T-helper 1 cell treated with Interleukin-12 subunit alpha and Interleukin-12 subunit beta and Interleukin-4 antibody, amounts not matched to agents 30 ng/mL and 1 ng/mL, for 36 hours (primary cell): ENCODE results near the gene WNT6. TPM values are rescaled to one million over a fixed set of nuclear protein-coding genes. Genes with fewer than 3 reads are reported as not detected.

Experiments used
- intact Hi-C: fragments of 100-400 bp; cut with micrococcal nuclease; formaldehyde crosslinking; loops from one replicate; pipeline ENCODE4 v1.15.1; 2024
- total RNA-seq: library from RNA; stranded (reverse); gene quantifications from 2 replicates; pipeline ENCODE4 v1.2.3, GENCODE V29; 2022

The WNT6 gene
- not detected in 2 replicates for total RNA-seq

DNA sequence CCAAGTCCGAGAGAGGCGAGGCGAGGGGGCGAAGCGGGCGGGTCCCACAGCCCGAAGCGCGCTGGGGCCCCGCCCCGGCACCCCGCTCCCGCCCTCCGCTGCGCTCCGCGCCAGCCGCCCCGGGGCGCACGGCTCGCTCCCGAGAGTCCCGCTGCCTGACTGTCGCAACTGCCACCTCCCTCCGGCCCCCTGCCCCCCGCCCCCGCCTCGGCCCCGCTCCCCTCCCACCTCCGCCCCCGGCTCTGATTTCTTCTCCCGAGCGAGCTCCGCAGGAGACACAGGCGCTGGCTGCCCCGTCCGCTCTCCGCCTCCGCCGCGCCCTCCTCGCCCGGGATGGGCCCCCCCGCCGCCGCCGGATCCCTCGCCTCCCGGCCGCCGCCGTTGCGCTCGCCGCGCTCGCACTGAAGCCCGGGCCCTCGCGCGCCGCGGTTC is at the start of gene WNT6:
TSS of gene WNT6 (plus strand) at position 250 of the 432 bp plus-strand sequence. CDS start 233 bp downstream, outside the sequence.
- intact Hi-C loops = loop anchor here (10.0 kb wide), 1 partner anchor 255 kb away; no protein-coding TSS in a partner anchor

DNA sequence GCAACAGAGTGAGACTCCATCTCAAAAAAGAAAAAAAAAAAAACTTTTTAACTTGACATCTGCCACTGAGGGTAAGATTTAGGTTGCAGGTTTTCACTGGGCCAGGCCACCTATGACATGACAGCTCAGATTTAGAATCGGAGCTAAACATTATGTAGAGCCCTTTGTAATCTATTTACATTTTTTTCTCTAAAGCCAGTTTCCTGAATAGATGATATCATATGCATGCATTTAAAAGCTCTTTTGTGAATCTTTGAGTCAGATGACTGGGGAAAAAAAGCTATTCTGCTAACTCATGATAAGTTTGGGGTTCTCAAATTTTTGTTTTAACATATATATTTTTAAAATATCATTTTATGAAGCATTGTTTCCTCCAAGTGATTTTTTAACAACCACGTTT is 49.3 kb upstream of the WNT6 start:
- intact Hi-C loops = no loop called here

DNA sequence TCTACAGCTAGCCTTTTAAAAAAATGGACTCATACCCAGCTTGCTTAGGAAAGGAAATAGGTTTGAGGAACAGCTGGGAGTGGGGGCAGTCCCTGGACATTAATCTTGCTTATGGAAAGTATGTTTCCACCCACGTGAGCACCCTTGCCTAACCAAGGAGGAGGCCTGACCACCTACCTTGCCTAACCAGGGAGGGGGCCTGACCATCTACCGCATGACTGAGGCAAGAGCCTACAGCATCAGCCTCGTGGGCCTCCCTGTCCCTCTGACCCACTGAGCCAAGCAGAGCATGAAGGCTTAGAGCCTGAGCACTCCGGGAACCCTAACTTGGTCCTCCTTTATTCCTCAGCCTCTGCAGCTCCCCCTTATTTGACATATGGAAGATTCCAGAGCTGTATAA is 48.2 kb upstream of the WNT6 start:
- intact Hi-C loops = no loop called here

DNA sequence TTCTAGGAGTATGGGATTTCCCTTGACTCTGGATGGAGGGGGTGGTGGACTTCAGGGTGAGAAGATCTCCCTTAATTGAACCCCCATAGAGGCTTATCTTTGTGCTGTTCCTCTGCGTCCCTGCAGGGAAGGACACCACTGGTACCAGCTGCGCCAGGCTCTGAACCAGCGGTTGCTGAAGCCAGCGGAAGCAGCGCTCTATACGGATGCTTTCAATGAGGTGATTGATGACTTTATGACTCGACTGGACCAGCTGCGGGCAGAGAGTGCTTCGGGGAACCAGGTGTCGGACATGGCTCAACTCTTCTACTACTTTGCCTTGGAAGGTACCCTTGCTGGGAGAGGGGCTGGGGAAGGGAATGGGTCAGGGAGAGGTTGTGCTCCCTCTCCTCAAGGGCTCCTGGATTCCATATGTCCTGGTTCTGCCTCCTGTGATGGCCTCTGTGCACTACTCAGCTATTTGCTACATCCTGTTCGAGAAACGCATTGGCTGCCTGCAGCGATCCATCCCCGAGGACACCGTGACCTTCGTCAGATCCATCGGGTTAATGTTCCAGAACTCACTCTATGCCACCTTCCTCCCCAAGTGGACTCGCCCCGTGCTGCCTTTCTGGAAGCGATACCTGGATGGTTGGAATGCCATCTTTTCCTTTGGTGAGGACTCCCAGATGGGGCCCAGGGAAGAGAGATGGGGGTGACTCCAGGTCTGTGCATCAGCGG is 47.3 kb upstream of the WNT6 start:
- intact Hi-C loops = no loop called here

DNA sequence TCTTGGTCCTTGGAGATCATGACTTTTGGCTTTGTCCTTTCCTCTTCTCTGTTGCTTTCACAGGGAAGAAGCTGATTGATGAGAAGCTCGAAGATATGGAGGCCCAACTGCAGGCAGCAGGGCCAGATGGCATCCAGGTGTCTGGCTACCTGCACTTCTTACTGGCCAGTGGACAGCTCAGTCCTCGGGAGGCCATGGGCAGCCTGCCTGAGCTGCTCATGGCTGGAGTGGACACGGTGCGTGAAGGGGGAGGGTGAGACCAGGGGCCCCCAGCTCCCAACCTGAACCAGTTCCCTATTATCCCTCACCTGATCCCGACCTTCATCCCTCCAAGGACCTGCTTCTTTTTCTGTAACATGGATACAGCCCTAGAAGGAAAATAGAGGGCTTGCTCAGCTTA is 46.7 kb upstream of the WNT6 start:
- intact Hi-C loops = no loop called here

DNA sequence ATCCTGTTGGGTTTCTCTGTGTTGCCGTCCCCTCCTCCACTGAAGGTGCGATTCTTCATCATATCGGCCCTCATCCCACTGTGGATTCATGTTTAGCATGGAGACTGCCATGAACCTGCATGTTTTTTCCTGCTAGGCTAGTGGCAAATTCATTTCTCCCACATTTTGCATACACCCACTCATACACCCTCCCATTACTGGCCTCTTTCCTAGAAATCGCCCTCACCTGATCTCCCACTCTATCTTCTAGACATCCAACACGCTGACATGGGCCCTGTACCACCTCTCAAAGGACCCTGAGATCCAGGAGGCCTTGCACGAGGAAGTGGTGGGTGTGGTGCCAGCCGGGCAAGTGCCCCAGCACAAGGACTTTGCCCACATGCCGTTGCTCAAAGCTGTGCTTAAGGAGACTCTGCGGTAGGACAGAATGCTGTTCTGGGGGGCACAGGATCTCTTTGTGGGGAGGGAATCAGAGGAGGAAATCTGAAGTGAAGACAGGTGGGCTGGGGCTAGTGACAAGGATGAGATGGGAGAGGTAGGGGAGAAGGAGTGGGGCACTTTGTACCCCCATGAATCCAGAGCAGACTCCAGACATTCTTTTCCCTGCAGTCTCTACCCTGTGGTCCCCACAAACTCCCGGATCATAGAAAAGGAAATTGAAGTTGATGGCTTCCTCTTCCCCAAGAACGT is 45.7 kb upstream of the WNT6 start:
- intact Hi-C loops = no loop called here

DNA sequence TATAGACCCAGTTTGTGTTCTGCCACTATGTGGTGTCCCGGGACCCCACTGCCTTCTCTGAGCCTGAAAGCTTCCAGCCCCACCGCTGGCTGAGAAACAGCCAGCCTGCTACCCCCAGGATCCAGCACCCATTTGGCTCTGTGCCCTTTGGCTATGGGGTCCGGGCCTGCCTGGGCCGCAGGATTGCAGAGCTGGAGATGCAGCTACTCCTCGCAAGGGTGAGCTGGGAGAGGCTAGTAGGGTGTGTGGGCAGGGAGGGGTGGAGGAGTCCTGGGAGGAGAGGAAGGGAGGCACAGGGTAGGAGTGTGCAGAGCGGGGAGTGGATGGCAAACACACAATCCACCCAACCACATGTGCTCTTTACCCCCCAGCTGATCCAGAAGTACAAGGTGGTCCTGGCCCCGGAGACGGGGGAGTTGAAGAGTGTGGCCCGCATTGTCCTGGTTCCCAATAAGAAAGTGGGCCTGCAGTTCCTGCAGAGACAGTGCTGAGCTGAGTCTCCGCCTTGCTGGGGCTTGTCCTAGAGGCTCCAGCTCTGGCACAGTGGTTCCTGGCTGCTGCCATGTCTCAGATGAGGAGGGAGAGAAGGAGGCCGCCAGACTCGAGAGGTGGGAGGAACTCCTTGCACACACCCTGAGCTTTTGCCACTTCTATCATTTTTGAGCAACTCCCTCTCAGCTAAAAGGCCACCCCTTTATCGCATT is 44.9 kb upstream of the WNT6 start:
- intact Hi-C loops = no loop called here

DNA sequence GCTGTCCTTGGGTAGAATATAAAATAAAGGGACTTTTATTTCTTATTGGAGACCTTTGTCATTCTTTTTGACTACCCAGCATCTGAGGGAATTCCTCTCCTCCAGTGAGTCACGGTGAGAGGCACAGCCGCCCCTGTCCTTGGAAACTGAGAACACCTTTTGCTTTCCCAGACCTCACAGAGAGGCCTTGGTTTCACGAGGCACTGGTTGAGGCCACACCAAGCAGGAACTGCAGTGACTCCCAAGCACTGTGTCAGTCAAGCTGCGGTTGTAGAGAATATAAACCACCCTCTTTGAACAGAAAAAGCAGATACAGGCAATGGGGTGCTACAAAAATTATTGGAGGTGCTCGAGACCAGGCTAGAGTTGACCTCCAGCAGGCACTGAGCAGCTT is 44.4 kb upstream of the WNT6 start:
- intact Hi-C loops = no loop called here

DNA sequence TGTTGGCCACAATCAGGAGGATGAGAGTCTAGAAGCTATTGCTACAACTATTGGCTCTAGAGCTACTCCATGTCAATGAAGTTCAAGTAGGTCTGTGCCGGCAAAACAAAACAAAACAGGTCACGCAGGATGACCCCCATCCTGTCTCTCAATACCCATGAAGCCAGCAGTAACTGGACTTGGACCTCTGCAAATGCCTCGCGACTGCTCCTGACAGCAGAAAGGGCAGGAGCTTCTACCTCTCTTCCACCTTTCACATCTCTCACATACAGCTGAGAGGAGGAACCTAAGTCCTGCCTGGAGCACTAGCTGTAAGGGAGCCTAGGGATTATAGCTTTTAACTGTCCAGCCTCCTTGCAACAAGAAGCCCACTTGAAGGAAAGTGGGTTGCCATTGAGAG is 44.0 kb upstream of the WNT6 start:
- intact Hi-C loops = no loop called here

DNA sequence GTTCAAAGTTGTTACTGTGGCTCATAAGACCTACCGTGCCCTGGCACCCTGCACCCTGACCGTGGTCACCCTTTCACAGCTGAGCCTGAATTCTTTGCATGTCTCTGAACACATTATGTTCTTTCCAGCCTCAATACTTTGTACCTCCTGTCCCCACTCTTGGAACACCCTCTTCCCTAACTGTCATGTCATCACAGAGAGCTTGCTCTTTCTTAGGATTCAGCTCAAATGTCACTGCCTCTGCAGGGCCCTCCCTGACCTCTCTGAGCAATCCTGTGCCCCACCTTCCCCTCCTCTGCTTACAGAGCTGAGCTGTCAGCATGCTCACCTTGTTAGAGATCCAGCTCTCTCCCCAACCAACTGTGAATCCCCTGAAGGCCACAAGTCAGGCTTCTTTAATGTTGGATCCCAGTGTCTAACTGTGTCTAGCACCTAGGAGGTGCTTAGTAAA is 43.0 kb upstream of the WNT6 start:
- intact Hi-C loops = no loop called here

DNA sequence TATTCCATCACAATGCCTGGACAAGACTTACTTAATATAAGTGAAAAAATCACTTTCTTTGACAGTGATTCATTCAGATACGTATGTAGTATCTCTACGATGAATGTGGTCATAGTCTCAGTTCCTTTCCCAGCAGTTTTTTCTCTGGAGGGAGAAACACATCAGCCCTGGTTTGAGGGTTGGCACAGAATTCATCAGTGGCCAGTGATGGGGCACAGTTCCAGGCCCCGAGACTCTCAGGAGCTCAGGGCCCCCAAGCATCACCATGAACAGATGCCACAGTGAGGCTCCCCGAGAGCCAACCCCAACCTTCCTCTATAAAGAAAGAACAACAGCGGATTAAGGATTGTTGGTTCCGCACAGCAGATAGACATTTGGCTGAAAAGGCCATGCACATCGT is 40.5 kb upstream of the WNT6 start:
- intact Hi-C loops = no loop called here

DNA sequence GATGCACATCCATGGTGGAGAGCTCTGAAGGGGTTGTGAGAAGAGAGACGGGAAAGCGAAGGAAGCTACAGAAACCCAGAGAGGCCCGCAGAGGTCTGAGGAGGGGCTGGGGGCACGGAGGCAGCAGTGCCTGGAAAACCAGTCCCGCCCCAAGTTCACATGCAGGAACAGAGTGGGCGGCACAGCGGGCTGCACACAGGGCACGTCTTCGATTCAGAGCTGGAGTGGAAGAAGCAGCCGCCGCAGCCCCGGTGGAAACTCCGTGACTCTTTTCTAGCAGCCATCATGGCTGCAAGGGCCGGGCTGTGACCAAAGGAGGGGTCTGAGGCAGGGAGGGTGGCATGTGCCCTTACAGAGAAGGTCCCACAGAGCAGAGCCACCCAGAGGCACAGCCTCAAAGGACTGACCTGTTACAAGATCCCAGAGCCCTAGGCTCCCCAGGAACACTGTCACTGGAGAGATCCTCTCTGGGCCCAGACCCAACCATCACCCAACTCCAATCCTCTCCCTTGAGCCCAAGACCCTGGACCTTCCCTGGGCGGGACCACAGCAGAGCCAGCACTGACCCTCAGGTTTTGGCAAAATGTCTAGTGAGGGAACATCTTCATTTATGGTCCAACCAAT is 38.7 kb upstream of the WNT6 start:
- intact Hi-C loops = no loop called here

DNA sequence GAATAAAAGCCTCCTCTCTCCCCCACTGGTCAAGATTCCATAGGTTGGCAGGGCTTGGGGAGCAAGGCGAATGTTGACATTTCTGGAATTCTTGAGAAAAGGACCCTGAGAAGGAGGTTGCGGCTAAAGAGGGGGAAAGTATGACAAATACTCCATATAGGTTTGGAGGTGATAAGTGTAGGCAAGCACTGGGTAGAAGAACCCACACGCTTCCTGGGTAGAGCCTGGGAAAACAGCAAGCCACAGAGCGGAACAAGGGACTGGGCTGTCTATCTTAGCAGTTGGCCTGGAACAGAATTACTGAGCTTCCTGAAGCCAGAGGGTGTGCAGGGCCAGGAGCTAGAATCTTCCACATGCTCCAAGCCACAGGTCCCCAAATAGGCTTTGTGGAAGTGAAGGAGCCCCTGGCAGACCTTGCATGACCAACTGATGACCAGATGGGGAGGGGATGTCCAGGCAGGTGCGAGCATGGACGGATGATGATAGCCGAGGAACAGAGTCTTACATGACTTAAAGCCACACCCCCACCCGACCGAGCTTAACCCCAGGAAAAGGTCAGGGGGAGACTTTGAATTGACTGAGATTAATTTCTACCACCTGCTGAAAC is 37.9 kb upstream of the WNT6 start:
- intact Hi-C loops = no loop called here

DNA sequence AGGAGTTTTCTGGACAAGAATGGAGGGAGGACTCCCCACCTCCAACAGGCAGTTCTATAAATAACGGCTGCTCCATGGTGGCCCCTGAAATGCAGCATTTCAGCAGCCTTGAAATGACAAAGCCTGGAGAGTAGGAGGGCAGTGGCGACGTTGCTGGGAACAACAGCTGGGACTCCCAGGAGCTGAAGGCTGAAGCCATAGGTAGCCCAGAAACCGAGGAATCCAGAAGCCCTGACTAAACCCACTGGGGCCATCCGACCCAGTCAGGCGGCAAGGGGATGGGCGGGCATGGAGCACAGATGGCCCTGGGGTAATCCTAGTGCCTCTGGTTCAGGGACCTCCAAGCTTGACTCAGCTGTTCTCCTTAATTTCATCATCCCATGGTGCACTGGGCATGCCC is 37.0 kb upstream of the WNT6 start:
- intact Hi-C loops = no loop called here

DNA sequence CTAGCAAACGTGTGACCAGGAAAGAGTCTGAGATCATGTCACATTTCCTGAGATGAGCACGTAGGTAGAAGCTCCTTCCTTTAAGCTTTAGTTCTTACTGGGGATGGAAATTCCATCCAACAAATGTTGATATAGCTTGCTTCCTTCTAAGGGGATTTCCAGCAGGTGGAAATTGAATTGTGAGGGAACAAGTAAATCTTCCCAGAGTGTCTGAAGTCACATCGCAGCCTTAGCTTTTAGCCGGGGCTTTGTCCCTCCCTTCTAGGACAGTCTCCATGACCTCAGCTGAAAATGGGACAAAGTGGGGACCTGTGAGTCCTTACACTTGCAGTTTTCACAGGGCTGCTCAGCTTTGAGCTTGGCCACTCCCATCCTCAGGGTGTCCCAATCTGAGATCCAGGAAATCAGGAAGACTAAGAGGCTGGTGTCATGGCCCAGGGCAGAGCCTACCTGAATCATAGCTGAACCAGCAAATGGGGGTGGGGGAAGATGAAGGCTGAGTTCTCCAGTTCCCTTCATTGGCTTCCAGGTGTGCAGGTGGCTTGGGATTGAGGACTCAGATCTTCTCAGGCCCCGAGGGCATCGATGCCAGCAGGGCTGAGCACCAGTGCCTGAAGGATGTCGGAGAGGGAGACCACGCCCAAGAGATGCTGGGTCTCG is 36.3 kb upstream of the WNT6 start:
- intact Hi-C loops = no loop called here

DNA sequence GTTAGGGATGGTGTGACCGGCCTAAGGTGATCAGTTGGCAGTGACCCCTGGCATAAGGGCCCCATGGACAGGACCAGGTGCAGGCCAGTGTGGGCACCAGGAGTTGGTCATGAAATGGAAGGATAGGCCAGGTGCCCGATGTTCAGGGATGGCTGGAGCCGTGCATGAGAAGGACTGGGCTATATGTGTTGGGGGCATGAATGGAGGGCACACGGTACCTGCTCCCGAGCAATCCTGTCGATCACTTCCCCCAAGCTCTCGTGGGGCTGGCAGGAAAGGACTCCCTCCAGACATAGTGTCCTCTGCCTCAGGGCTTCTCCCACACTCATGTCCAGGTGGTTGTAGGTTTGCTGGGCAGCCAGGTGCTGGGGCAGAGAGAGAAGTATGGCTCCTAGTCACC is 35.6 kb upstream of the WNT6 start:
- intact Hi-C loops = no loop called here

DNA sequence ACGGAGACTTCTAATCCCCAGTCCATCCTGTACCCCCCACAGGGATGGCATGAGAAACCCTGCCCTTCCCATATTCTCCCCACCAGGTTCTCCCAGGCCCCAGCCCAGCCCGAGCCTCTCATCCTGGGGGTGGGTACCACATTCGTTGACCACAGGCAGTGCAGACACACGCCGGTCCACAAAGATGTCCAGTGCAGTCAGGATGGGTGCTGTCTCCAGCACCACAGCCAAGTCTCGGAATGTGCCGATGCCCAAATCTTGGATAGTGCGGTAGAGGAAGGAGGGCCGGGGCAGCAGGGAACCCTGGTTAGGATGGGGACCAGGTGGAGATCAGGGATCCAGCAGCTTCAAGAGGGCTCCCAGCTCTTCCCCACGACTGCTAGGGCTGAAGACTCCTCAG is 32.8 kb upstream of the WNT6 start:
- intact Hi-C loops = no loop called here

DNA sequence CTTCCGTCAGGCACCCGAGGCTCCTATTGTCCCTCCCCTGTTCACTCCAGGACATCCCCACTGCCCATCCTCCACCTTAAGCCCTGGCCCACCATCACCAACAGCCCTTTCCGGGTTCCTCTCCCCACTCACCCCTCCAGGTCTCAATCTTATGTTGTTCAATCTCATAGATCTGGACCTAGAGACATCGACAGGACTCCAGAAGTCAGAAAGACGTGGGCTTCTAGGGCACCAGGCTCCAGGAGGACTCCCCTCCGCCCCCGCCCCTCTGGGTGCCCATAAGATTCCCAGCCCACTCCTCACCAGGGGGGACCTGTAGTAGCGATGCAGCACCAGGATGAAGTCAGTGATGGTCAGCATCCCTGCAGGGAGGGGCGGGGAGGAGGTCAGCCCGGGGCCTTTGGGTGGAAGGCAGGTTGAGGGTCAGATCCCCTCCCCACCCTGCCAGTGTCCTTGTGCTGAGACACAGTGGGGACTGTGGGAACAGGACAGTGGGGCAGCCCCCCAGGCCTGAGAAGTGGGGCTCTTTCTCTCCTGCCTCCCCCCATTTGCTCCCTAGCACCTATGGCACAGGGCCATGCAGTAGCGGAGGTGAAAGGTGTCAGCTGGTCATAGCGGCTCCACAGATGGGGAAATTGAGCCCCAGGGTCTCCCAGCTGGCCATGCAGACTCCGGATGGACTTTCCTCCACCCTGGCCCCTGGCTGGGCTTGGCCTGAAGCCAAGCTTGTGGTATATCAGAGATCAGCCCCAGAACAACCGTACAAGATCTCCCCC is 31.7 kb upstream of the WNT6 start:
- intact Hi-C loops = no loop called here

DNA sequence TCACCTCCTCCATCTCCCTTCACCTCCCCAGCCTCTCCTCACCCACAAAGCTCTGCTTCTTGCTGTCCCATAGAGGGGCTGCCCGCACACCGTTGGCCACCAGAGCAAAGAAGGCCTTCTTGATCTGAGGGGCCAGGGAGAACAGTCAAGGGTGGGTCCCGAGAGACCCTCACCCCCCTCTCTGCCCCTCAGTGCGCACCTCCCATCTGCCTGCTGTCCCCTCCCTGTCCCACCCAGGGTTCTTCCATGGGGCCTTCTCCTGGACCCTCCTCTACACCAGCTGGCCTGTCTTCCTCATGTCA is 31.2 kb upstream of the WNT6 start:
- intact Hi-C loops = no loop called here

DNA sequence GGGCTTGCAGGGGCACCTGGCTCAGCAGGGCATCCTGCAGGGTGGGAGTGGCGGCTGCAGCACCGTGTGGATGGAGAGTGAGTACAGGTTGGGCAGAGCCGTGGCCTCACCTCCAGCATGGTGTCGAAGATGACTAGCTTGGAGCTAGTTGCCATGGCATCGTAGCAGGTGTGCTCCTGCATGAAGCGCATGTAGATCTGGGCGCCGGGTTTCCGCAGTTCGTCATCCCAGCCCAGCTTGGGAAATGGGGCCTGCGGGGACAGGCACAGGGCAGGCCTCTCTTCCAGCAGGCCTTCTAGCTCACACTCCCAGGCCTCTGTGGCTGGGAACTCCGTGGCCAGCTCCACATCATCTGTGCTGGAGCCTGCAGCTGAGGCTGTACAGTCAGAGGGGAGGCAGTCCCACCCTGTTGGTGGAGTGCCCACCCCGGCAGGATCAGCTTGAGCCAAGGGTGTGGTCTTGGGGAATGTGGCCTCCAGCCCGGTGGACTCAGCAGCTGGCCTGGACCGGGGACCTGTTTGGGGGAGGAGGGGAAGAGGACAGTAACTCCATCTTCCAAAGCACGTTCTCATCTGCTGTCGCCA is 29.6 kb upstream of the WNT6 start:
- intact Hi-C loops = no loop called here
